ENCODE data around the gene RAB17.

DNA sequence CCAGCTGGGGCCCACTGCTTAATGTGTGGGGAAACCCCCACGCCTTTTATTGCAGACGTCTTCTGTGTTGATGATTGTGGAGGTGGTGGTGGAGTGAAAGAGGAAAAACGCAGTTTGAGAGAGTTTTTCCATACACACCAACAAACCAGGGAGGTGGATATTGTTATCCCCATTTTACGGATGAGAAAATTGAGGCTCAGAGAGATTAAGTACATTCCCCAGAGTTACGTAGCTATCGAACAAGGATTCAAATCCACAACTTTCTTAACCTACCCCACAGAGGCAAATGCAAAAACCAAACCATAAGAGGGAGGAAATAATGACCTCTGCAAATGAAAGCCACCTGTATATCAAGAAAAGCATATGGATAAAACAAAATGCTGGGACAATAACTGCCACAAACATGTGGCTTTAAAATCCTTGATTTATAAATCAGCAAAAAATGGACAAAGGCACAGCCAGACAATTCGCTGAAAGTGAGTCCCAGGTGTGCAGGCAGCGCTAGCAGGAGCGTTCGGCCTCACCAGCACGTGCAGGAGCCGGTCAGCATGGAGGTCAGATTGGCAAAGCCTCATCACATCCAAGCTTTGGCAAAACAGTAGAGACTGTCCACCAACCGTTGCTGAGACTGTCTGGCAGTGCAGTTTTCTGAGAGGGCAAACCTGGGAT lies 12.6 kb upstream of the RAB17 start:
- TF ChIP-seq TARDBP (IDR thresholded peaks at IDR 0.05), result no peak
- no peak for TF ChIP-seq LEF1 (IDR thresholded peaks at IDR 0.05; ENCODE audit: borderline replicate concordance)
- no peak for TF ChIP-seq ZNF384 (IDR thresholded peaks at IDR 0.05)
